Activated CD4-positive, alpha-beta T cell treated with anti-CD3 and anti-CD28 coated beads, Interleukin-2, amount 50 U/mL, for 1 hour (primary cell): ENCODE measurements around the gene ZNF236.

ENCODE experiments used
- DNase-seq: peaks from one replicate; pipeline ENCODE4 v3.0.0-alpha.2; 2020

Gene ZNF236

DNA sequence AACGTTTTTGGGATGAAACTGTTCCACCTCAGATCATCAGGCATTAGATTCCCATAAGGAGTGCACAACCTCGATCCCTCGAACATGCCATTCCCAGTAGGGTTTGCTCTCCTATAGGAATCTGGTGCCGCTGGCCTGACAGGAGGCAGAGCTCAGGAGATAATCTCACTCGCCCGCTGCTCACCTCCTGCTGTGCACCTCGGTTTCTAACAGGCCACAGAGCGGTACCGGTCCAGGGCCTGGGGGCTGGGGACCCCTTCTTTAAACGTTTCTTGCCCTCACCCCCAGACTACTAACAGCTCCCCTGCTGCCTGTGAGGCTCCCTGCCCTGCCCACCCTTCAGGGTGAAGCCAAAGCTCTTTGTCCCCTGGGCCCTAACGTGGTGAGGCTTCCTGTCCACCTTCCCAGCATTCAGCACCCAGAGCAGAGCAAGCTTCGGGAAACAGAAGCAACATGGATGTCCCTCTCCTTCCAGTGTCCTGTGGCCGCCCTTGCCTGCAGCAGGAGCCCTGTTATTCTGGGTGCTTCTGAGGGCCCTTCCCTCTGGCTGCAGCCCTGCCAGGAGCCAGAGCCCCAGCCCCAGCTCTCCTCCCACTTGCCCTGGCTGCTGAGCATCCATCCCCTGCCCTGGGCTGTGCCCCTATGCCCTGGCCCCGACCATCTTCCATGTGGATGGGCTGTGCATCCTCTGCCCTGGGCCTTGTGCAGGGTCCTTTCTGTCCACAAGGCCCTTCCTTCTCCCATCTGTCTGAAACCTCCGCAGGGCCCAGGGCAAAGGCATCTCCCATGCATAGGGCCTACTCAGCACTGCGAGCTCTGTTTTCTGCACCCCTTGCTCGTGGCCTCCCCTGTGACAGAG, 170.1 kb downstream of the ZNF236 start:
- no peak for DNase-seq

DNA sequence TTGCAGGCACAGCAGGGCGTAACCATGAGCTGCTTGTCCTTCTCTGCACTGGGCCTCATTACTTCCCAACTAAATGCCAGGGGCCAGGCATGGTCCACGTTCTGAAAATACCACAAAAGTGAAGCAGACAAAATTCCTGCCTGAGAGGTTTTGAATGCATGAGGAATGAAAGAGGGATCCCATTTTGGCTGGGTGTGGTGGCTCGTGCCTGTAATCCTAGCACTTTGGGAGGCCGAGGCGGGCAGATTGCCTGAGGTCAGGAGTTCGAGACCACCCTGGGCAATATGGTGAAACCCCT, 170.7 kb downstream of the ZNF236 start:
- no peak for DNase-seq

DNA sequence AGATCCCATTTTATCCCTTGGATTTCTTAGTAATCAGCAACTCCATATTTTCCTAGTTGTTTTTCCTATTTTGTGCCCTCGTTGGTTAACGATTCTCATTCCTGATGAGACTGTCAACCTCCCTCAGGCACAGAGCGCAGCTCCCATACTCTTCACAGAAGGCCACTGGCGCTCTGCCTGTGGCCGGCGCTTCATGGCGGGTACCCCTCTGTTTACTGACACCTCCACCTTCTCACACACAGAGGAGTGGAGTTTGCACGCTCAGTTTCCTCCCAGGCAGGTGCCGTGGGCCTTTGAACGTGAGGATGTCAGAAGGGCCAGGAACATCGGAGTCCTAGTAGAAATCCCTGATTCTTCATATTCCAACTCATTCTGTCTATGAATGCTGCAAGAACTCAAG, 171.2 kb downstream of the ZNF236 start:
- DNase-seq, result no peak

DNA sequence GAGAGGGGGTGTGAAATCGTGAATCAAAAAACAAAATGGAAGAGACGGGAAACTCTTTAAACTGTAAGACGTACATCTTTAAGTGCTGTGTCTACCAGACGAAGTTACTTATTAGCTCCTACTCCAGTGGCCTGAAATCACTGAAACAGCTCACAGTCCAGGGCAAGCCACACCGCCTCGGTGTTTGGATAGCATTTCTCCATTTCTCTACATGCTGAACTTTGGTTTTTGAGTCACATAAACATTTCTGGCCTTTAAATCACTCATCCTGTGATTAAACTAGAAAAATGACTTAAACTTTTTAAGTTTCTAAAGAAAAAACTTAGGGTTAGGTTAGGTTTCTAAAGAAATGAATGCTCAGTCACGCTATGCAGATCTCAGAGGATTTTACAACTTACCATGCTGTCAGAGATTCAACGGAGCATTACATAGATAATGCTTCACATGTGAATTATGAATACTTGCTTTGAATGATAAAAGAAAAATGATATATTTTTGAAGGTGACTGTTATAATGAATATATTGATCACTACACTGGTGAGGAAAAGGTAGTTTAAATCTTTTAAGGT, 171.8 kb downstream of the ZNF236 start:
- DNase-seq, result no peak

DNA sequence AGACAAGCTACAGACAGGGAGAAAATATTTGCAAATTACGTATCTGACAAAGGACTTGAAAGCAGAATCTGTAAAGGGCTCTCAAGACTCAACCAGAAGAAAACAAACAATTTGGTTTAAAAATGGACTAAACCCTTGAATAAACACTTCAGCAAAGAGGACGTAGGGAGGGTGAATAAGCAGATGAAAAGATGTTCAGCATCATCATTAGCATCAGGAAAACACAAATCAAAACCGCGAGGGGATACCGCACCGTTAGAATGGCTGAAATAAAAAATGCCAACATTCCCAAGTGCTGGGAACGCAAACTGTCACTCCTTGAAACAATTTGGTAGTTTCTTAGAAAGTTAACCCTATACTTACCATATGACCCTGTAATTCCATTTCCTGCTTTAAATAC, 173.5 kb downstream of the ZNF236 start:
- DNase-seq, result no peak

DNA sequence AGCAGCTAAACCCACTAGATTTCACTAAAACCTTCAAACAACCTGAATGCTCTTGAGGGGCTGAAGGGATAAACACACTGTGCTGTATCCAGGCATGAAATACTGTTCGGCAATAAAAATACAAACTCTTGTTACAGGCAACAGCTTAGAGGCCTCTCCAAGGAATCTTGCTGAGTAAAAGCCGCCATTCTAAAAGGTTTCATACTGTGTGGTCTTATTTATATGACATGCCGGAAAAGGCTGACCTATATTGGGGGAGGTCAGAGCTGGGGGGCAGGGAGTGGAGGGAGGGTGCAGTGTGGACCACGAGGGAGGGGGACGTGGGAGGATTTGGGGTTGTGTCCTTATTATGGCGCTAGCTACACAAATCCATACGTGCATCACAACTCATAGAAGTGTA, 174.1 kb downstream of the ZNF236 start:
- no peak for DNase-seq

DNA sequence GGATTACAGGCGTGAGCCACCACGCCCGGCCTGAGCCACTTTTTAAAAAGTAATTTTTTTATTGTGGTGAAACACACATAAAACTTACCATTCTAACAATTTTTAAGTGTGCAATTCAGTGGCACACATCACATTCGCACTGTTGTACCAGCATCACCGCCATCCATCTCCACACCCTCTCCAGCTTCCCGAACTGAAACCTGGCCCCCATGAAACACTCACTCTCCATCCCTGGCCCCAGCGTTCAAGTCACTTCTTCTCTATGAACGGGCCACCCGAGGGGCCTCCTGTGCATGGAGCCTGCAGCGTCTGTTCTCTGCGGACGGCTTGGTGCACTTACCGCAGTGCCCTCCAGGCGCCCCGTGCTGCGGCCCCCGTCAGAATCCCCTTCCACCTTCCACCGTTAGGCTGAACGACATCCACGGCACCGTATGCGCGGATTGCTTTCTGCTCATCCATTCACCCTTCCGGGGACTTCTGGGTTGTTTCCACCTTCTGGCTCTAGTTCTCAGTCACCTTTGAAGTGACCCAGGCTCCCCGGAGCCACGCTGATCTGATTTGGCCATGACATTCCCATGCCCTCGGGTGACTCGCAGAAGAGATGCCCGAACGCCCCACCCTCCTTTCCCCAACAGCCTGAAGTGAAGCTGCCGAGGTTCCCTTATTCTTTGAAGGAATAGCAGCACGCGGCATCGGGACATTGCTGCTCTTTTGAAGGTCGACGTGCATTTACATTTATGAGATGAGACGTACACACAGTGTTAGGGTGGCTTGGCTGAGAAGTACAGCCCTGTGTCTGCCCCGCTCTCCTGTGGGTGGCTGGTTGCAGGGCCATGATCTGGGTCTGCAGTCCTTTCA, 175.8 kb downstream of the ZNF236 start:
- no peak for DNase-seq

DNA sequence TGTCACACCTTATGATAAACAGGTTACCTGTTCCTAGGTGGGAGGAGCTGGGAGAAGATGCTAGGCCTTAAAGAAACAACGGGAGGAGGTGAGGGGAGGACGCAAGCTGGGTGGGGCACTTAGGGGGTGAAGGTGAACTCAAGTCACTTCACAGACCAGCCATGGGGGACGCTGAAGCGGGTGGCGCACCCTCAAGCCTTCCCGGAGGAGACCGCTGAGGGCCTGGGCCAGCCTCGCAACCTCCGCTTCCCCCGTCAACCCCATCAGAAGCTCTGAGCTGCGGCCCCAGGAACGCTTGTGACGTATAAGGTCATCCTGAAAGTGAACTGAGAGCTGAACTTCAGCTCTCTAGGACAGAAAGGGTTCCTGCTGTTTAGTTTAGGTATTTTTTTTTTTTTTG, 176.7 kb downstream of the ZNF236 start:
- DNase-seq, result no peak

DNA sequence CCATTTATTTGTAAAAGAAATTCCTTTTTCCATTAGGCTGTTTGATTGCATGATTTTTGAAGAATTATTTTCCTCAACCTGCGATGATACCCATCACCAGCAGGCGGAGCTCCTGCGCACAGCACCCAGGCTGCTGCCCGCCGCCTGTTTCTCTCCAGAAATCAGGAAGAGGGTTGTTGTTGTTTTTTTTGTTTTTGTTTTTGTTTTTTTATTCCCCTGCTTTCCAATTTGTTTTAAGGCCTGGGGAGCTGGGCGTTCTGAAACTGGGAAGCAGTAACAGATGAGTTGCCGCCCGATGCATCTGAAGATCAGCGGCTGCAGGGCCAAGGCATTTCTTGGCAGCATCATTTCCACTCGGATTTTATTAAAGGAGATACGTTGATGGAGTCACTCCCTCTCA, 178.2 kb downstream of the ZNF236 start:
- peak; percentile 57 for DNase-seq

DNA sequence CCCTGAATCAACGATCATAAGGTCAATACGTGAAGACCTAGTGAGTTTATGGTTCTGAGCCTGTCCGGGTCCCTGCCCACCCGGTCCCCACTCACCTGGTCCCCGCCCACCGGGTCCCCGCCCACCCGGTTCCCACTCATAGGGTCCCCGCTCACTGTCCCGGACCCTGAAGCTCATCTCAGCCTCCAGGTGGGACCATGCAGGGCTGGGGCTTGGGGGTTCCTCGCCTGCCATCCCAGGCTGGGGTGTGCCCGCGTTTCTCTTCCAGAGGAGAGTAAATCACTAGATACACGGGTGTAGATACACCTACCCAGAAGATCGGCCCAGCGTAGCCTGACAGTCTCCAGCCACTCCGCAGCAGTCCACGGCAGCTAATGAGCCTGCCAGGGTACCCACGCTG, 178.7 kb downstream of the ZNF236 start:
- no peak for DNase-seq

DNA sequence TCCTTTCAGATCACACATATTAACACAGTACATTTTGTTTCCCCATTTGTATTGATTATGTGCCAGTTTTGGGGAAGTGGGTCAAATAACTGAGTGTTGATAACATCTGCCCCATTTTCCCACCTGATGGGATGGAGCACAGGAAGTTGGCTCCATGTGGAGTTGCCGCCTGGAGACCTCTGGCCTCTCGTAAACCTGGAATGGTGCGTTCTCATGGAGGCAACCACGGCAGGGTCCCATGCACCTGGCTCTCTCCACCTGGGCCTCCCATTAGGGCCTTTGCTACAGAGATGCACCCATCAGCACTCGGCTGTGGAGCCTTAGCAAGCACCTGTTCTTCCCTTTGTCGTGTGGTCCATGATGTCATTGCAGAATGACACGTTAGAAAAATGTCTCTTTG, 179.6 kb downstream of the ZNF236 start:
- DNase-seq, result no peak

DNA sequence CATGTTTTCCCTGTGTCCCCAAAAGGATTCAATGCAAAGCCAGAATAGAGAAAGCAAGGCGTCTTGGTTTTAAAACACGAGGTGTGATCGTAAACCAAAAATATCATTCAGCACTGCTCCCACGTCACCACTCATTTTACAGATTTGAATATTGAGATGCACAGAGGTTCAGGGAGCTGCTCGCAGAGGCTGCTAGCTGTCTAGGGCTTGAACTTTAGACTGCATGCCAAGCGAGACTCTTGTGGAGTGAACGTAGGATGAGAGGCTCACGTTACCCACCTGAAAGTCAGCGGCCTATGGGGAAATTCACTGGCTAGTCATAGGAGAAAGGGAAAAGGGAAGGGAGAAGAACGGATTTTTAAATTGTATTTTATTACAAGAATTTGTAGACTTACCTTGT, 180.1 kb downstream of the ZNF236 start:
- DNase-seq, result no peak

DNA sequence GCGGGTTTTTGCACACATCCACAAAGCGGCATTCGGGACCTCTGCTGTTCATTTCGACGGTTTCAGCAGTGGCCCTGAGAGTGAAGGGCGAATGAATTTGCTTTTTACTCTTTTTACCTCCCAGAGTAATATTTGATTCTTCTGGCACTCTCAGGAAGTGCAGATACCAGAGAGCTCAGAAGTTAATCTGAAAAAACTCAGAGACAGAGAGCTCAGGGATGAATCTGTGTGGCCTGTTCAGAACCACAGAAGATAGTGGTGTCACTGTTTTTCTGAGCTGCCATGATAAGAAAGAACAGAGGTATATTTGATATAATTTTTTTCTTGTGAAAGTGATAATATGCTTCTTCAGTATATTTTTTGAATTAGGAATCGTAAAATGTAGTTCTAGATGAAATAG, 181.0 kb downstream of the ZNF236 start:
- DNase-seq, result no peak

DNA sequence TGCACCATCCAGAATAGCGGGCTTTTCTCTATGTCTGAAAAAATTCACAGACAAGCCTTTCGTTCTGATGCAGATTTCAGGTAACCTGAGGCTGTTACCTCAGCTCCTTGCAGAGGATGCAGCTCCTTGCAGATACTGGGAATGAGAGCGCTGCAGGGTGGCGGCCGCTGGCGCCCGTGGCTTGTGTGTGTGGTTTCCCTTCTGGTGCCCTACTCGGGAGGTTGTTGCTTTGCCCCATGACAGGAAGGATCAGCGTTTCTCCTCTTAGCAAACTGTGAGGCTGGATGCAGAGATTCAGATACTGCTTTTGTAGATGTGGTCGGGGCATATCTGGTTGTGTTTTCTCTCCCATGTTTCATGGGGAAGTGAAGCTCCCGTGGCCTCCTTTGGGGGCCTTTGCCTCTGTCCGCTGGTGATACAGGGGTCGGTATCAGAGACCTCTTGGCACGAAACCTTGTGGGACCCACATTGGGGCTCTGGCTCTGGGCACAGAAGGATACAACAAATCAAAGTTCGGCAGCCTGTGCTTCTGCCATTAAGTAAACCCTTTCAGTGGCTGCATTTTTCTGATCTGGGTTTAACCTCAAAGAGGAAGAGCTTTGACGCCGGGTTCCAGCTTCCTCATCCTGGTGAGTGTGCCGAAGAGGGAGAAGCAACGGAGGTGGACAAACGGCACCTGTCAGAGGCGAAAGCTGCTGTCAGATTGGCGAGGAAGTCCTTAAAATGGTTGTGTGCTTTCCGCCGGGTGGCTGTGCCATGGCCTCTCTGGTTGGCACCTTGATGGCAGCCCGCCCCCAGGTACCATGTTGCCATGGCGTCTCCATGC, 182.4 kb downstream of the ZNF236 start:
- no peak for DNase-seq

DNA sequence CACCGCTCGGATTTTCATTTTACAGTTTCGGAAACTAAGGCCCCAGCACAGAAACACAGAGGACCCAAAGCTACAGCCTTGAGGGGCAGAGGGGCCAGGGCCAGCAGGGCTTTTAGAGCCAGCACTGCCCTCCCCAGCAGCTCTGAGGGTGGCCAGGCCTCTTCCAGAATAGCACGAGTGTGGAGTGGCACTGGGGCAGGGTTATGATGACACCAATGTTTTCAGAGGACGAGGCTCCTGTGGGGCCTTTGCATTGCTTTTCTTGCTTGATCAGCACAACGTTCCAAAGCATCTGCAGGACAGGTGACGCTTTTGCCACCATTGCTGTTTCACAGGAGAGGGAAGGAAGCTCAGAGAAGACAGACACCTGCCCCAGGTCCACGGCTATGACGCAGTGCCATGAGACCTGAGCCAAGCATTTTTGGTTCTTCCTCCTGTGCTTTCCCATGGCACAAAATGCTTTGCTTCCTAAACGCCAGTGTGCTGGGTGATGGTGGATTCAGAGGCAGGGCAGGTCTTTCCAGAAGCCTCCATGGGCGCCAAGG, 183.4 kb downstream of the ZNF236 start:
- no peak for DNase-seq

DNA sequence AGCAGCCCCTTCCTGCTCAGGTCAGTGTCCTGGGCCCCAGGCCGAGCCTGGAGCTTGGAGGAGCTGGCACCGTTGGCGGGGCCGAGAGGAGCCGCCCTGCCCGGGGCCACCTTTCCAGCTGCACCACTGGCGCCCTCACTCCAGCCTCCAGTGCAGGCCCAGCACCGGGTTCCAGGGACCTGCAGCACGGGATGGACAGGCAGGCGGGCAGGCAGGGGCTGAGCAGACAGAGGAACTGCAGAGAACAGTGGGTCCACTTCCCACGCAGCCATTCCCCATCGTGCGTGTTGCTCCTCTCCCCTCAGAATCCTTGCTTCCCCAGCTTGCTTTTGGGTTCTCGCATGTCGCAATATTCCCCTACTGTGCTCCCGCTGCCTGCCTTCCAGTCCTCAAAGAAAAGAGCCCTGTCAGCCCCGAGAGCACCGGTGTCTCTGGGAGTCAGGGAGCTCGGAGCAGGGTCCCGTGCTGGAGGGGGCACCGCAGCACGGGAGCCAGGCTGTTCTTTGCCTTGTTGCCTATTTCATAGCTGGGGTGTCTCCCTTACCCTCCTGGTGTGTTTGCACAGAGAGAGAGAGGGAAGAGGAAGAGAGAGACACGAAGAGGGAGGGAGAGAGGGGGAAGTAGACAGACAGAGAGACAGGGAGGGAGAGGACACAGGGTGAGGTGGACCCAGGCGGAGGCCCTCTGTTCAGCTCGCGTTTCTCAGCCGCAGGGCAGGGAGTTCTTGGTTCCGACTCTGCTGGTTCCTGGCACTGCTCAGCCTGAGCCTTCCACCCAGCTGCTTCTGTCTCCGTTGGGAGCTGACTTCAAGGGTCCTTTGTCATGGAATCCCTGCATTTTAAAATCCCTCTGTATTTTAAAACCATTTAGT, 184.2 kb downstream of the ZNF236 start:
- no peak for DNase-seq

DNA sequence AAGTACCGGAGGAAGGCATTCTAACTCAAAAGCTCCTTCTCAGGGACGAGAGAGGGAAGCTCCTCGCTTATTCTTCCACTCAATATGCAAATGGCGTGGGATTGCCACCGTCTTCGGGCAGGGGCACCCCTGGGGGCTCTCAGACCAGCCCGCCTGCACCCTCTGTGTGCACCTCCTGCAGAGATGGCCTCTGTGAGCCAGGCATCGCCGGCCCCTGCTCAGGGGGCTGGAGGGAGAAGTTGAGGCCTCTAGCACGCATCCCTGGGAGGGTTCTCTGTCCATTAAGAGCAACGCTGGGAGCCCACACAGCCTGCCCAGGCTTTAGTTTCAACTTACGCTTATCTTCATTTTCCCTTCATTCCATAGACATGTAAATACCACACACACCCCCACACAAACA, 184.9 kb downstream of the ZNF236 start:
- DNase-seq, result no peak

DNA sequence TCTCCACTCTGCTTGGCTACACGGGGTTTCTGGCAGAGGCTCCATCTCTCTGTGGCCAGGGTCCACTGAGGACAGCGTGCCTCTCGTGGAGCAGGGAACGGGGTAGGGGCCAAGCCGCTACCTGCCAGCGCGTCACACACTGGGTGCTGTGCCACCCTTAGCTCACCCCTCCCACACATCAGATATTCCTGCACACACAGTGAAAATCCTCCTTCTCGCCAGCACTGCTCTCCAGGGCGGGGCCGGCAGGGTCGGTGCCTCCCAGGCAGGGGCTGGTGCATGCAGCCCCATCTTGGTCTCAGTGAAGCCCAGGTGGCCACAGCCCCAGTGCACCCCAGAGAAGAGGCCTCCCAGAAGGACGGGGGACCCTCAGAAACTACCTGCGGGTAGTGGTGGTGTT, 185.6 kb downstream of the ZNF236 start:
- DNase-seq, result no peak

DNA sequence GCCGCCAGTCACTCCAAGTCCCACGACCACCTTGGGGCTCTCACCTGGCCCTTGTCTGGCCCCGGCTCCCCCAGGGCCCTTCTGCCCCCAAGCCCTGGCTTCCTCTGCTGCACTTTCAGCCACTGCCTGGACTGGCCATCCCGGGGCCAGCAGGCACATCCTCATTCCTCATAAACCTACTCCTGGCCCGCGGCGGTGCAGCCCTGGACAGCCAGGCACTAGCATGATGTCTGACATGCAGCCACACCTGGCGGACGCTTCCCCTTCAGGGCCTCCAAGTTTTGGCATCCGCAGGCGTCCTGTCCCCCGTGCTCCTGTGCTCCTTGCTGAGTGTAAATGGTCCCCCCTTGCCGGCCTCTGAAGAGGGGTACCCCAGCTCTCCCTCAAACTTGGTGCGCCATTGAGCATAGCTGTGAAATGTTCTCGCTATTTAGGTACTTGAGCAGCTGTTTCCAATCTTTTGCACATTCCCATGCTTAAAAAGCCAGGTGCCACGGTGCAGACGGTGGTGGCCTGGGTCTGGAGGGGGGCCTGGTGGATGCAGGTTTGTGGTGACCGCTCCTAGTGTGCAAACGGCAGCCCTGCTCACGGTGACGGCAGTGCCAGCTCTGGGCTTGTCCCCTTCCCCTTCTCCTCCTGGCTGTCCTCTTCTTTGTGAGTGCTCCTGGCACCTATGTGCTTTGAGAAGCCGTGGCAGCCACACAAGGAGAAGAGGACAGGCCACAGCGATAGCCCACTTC, 186.4 kb downstream of the ZNF236 start:
- DNase-seq, result no peak

DNA sequence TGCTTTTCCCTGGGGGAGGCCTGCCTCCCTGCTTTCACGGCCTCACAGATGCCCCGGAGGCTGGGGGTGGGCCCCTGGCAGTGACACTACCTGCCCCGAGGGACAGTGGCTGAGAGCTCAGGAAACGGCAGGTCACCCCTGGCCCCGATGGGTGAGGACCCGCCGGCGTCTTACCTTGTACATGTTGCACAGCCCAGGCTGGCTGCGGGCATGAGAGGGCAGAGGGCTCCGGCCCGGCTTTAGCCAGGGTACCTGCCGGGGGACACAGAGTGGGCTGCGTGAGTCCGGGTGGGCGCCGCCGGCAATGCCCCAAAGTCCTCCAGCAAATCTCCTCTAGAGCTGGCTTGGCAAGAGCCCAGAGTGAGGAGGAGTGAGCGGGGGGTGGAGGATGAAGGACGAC, 187.3 kb downstream of the ZNF236 start:
- no peak for DNase-seq

DNA sequence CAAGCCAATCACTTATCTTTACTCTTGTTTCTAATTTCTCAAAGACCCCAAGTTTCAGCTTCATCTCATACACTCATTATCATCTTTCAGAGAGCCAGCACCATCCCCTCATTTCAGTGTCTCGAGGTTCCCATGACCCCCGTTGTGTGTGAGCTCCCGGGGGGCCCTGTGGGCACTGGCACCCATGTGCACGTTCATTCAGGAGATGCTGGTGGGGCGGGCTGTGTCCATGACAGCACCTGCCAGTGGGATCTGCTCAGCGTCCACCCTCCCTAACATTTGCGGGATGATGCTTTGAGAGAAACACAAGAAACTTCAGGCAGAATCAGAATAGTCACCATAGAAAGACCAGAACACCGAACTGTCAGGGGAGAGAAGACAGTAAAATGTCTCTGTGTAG, 189.8 kb downstream of the ZNF236 start:
- no peak for DNase-seq
